GM18499 (cell line): ENCODE measurements around the gene TTC3.

Source experiments
- ATAC-seq: cut with Tn5 transposase; IDR thresholded peaks from one replicate; pipeline ENCODE4 v1.9.1; 2021; ENCODE audit warnings: moderate number of reproducible peaks; ENCODE audit not compliant: insufficient read depth, unreplicated experiment

The TTC3 gene

GRCh38 chr21:37243961-37244360 lies 170.9 kb downstream of the TTC3 start:
- no peak for ATAC-seq

- no peak for ATAC-seq
Observed at GRCh38 chr21:37244501-37245095, 171.5 kb downstream of the TTC3 start.

- ATAC-seq = no peak
Observed at GRCh38 chr21:37245151-37245550, 172.1 kb downstream of the TTC3 start.

- no peak for ATAC-seq
Observed at GRCh38 chr21:37248298-37248697, 175.2 kb downstream of the TTC3 start.

- ATAC-seq = no peak
Observed at GRCh38 chr21:37249112-37249904, 176.3 kb downstream of the TTC3 start.

GRCh38 chr21:37251294-37251634 lies 178.2 kb downstream of the TTC3 start:
- no peak for ATAC-seq
